ENCODE data around the gene TLCD1.

GRCh38 chr17:28726627-28727491, 826 bp upstream of the TLCD1 start:
- TF ChIP-seq CTCF (IDR thresholded peaks at IDR 0.05) (peak; percentile 99 to 100 (median 100)), POLR2A (IDR thresholded peaks at IDR 0.05) (peak; percentile 46 to 54)
